Ascending aorta (tissue), 2 donors: ENCODE measurements around the gene ST6GALNAC4. TPM values are rescaled to one million over a fixed set of nuclear protein-coding genes. Genes with fewer than 3 reads are reported as not detected.

ENCODE experiments used
- DNase-seq, 2 donors: peaks; one replicate each; pipeline ENCODE4 v3.0.0-alpha.2; 2019; ENCODE audit warnings: low spot score in 2 of 2
- H3K27ac ChIP-seq, 2 donors: fragments of 200-600 bp; sonication (generic); one replicate each; pipeline ENCODE4 v1.5.1; 2016 to 2017; ENCODE audit warnings: mild to moderate bottlenecking in 1 of 2
- H3K27me3 ChIP-seq: fragments of 200-600 bp; sonication (generic); one replicate; pipeline ENCODE4 v1.5.1; 2017
- H3K36me3 ChIP-seq, 2 donors: fragments of 200-600 bp; sonication (generic); one replicate each; pipeline ENCODE4 v1.5.1; 2016
- H3K4me1 ChIP-seq, 2 donors: fragments of 200-600 bp; sonication (generic); one replicate each; pipeline ENCODE4 v1.5.1; 2016 to 2017; ENCODE audit warnings: mild to moderate bottlenecking in 1 of 2
- H3K4me3 ChIP-seq, 2 donors: fragments of 200-600 bp; sonication (generic); one replicate each; pipeline ENCODE4 v1.5.1; 2016 to 2017; ENCODE audit warnings: mild to moderate bottlenecking in 1 of 2
- H3K9me3 ChIP-seq, 2 donors: fragments of 200-600 bp; sonication (generic); one replicate each; pipeline ENCODE4 v1.5.1; 2016
- intact Hi-C: fragments of 100-400 bp; cut with DNase I; formaldehyde crosslinking; loops from one replicate; pipeline ENCODE4 v1.15.1; 2023
- total RNA-seq: library from RNA; depleted of rRNA; stranded (reverse); fragments of >200 nt; gene quantifications from one replicate; pipeline ENCODE4 v1.1.0, GENCODE V29; 2016
- TF ChIP-seq, protein P1 (sequence below), 3 experiments: fragments of 200-600 bp in 2 of 3; fragments of 450-650 bp in 1 of 3; sonication (generic) in 2 of 3; IDR thresholded peaks; one replicate each; pipeline ENCODE4 v1.5.1; 2016 to 2019; ENCODE audit warnings: antibody characterized with exemption in 3 of 3, mild to moderate bottlenecking in 1 of 3, moderate library complexity in 1 of 3

Gene ST6GALNAC4
- total RNA-seq, 1 donor from 2014 or later, result 134 TPM

DNA sequence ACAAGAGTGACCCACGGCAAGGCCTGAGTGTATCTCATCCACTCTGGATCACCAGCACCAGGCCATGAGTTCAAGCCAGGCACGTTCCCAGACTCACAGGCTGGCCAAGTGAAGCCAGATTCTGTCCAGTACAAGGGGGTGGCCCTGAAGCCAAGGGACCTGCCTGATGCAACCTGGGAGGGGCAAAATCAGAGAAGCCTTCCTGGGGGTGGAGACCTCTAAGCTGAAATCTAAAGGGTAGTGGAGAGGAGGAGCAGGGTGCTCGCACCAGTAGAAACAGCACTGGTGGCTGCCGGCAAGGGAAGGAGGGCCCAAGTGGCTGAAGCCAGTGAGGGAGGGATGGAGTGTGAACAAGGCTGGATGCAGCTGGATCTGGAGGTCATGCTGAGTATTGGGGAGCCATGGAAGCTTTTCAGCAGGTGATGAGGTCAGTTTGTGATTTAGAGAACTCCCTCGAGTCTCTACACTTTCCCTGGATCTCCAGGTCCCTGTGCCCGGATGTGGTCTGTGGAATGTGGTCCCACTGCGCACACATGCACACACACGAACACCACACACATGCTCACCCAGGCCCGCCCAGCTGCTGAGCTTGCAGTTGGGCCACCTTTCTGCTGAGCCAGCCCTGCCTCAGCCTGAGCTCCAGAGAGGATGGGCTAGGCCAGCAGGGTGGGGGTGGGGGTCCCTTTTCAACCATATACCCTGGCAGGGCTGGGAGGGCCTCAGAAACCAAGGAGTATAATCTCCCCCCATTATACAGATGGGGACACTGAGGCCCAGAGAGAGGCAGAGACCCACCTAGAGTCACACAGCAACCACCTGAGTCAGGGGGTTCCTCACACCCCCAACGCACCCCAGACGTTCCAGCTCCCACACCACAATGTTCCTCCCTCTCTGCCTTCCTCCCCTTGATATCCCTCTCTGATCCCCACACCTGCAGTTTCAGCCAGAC lies 12.1 kb upstream of the ST6GALNAC4 start:
- H3K4me3 ChIP-seq, result no peak overlapping the region
- TF ChIP-seq, protein P1, sequence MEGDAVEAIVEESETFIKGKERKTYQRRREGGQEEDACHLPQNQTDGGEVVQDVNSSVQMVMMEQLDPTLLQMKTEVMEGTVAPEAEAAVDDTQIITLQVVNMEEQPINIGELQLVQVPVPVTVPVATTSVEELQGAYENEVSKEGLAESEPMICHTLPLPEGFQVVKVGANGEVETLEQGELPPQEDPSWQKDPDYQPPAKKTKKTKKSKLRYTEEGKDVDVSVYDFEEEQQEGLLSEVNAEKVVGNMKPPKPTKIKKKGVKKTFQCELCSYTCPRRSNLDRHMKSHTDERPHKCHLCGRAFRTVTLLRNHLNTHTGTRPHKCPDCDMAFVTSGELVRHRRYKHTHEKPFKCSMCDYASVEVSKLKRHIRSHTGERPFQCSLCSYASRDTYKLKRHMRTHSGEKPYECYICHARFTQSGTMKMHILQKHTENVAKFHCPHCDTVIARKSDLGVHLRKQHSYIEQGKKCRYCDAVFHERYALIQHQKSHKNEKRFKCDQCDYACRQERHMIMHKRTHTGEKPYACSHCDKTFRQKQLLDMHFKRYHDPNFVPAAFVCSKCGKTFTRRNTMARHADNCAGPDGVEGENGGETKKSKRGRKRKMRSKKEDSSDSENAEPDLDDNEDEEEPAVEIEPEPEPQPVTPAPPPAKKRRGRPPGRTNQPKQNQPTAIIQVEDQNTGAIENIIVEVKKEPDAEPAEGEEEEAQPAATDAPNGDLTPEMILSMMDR (IDR thresholded peaks at IDR 0.05), result no peak
- H3K36me3 ChIP-seq, result no peaks in the 10 kb centered on the region
- H3K27me3 ChIP-seq, result no peaks in the 10 kb centered on the region
- no peak overlapping the region for H3K27ac ChIP-seq
- peaks cover 0 to 28% of the 10 kb centered on the region in 2 donors for H3K4me1 ChIP-seq
- no peak for DNase-seq
- H3K9me3 ChIP-seq, result no peaks in the 10 kb centered on the region
- intact Hi-C loops, result loop anchor here (10.0 kb wide), 1 partner anchor 424 kb away; no protein-coding TSS in a partner anchor

DNA sequence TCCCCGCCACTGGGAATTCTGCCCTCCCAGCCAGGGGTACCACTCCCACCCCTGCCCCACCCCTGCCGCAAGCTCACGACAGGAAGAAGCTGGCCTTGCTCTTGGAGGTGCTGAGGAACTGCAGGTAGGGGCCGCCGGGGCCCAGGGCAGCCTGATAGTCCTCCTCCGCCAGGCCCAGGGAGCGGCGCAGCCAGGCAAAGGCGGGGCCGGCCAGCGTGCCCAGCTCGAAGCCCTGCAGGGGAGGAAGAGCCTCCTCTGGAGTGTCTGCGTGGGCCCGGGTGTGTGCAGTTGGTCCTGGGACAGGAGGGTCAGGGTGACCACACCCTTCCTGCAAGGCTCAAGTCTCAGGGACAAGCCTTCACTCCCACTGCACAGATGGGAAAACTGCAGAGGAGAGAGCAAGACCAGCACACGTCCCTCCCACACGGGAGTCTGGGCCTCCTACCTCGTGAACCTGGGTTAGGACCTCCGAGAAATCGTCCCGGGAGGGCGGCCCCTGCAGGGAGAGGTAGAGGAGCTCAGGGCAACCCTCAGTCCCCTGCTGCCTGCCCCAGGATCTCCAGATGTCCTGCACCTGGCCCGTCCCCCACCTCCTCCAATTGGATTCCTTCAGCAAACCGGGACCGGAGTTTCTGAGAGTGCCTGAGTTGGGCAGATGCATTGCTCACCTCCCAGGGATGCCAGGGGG lies 11.3 kb upstream of the ST6GALNAC4 start:
- H3K27ac ChIP-seq, result no peak overlapping the region
- DNase-seq, result no peak
- H3K9me3 ChIP-seq, result no peaks in the 10 kb centered on the region
- no peak overlapping the region for H3K4me3 ChIP-seq
- H3K36me3 ChIP-seq, result no peaks in the 10 kb centered on the region
- H3K4me1 ChIP-seq, result peaks cover 0 to 28% of the 10 kb centered on the region in 2 donors
- H3K27me3 ChIP-seq, result no peaks in the 10 kb centered on the region
- intact Hi-C loops, result loop anchor here (10.0 kb wide), 1 partner anchor 423 kb away; no protein-coding TSS in a partner anchor
- TF ChIP-seq, protein P1 (IDR thresholded peaks at IDR 0.05), result no peak

DNA sequence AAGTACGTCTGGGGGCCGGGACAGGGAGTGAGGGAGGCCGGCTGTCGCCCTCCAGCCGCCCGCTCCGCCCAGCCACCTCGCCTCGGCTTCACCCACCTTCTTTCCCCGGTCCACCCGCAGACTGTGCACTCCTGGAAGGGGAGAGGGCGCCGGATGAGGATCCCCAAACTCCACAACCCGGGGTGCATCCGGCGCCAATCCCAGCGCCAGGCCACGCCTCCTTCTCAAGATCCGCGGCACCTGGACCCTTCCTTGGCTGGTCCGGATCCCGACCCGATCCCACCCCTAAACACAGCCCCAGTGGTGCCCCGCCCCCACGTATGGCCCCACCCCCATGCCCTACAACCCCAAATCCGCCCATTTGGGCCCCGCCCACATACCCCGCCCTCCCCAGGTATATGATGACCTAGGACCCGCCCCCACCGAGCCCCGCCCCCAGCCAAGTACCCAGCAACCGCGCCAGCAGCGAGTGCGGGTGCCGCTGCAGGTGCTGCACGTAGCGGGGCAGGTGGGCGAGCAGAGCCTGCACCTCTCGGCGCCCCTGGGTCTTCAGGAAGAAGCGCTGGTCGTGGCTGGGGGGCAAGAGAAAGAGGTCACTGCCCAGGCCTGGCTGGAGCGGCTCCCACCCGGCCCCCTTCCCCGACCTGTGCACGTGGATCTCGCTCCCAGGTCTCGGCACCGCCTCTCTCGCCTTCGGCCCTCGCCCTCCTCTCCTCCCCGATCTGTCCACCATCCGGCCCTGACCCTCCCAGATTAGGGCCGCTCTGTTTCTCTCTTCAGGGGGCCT lies 10.6 kb upstream of the ST6GALNAC4 start:
- DNase-seq, result no peak
- intact Hi-C loops, result loop anchor here (10.0 kb wide), 1 partner anchor 423 kb away; no protein-coding TSS in a partner anchor
- Histone ChIP-seq H3K27me3 (no peaks in the 10 kb centered on the region), H3K36me3 (no peaks in the 10 kb centered on the region), H3K27ac (no peak overlapping the region), H3K9me3 (no peaks in the 10 kb centered on the region), H3K4me1 (peaks cover 0 to 28% of the 10 kb centered on the region in 2 donors), H3K4me3 (no peak overlapping the region)
- TF ChIP-seq, protein P1 (IDR thresholded peaks at IDR 0.05), result no peak

- TF ChIP-seq, protein P1 (IDR thresholded peaks at IDR 0.05), result no peak
- Histone ChIP-seq H3K27ac (no peak overlapping the region), H3K27me3 (no peaks in the 10 kb centered on the region), H3K4me3 (no peak overlapping the region), H3K9me3 (no peaks in the 10 kb centered on the region), H3K4me1 (peaks cover 0 to 29% of the 10 kb centered on the region in 2 donors), H3K36me3 (no peaks in the 10 kb centered on the region)
- intact Hi-C loops, result loop anchor here (10.0 kb wide), 1 partner anchor 422 kb away; no protein-coding TSS in a partner anchor
- DNase-seq, result no peak
Measured at GRCh38 chr9:127926906-127927200, 10.0 kb upstream of the ST6GALNAC4 start.
